Gastroesophageal sphincter (tissue), 3 donors: ENCODE data around the gene CLCA1.

ENCODE experiments used
- EP300 ChIP-seq: sonication (generic); formaldehyde crosslinking; IDR thresholded peaks from one replicate; pipeline ENCODE4 v1.6.1; 2017; ENCODE audit warnings: antibody characterized with exemption, mild to moderate bottlenecking
- POLR2A ChIP-seq, 2 donors: fragments of 450-650 bp; IDR thresholded peaks; one replicate each; pipeline ENCODE4 v1.6.1; 2017; ENCODE audit warnings: antibody characterized with exemption in 2 of 2, mild to moderate bottlenecking in 2 of 2, moderate library complexity in 1 of 2
- POLR2AphosphoS5 ChIP-seq: sonication (generic); formaldehyde crosslinking; IDR thresholded peaks from one replicate; pipeline ENCODE4 v1.6.1; 2017; ENCODE audit warnings: antibody characterized with exemption
- TF ChIP-seq, protein P1 (sequence below), 4 experiments: fragments of 200-600 bp in 2 of 4; fragments of 450-650 bp in 2 of 4; sonication (generic) in 1 of 4; IDR thresholded peaks; one replicate each; pipeline ENCODE4 v1.5.1; 2017 to 2019; ENCODE audit warnings: antibody characterized with exemption in 4 of 4, mild to moderate bottlenecking in 2 of 4, moderate library complexity in 2 of 4

DNA sequence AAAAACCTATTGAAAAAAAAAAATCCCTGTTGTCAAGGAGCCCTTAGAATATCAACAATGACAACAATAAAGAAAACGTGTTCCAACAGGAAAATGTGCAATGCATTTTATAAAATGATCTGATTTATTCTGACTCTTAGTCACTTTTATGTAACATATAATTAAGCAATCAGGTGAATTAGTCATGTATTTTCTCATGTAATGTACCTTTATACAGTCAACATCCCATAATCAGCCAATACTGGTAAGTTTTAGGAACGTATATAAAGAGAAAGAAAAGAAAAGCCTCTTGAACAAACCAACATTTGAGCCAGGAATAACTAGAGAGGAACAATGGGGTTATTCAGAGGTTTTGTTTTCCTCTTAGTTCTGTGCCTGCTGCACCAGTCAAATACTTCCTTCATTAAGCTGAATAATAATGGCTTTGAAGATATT is 78.1 kb downstream of the CLCA1 start, which contains the start of gene CLCA4:
- TF ChIP-seq, protein P1, sequence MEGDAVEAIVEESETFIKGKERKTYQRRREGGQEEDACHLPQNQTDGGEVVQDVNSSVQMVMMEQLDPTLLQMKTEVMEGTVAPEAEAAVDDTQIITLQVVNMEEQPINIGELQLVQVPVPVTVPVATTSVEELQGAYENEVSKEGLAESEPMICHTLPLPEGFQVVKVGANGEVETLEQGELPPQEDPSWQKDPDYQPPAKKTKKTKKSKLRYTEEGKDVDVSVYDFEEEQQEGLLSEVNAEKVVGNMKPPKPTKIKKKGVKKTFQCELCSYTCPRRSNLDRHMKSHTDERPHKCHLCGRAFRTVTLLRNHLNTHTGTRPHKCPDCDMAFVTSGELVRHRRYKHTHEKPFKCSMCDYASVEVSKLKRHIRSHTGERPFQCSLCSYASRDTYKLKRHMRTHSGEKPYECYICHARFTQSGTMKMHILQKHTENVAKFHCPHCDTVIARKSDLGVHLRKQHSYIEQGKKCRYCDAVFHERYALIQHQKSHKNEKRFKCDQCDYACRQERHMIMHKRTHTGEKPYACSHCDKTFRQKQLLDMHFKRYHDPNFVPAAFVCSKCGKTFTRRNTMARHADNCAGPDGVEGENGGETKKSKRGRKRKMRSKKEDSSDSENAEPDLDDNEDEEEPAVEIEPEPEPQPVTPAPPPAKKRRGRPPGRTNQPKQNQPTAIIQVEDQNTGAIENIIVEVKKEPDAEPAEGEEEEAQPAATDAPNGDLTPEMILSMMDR (IDR thresholded peaks at IDR 0.05) = no peak
- no peak for TF ChIP-seq POLR2AphosphoS5
- no peak for TF ChIP-seq EP300
- TF ChIP-seq POLR2A (IDR thresholded peaks at IDR 0.05) = no peak
